D721Med (cell line): ENCODE data around the gene ADGRE1.

Source experiments
- DNase-seq: peaks from one replicate; pipeline ENCODE4 v3.0.0; 2011; ENCODE audit warnings: low spot score; ENCODE audit not compliant: insufficient read length
- FAIRE-seq: peaks from 2 replicates; lab custom pipeline; 2011; peaks lifted over from hg19 to GRCh38; lab: Jason Lieb, UNC
- CTCF ChIP-seq: IDR thresholded peaks from 2 replicates; pipeline ENCODE4 v1.5.1; 2012; ENCODE audit warnings: mild to moderate bottlenecking, control low read depth; ENCODE audit not compliant: insufficient read depth; ENCODE audit errors: missing control alignments

ADGRE1 gene

GRCh38 chr19:6851359-6851758 lies 36.0 kb upstream of the ADGRE1 start:
- DNase-seq = no peak
- no peak for TF ChIP-seq CTCF
- no peak for FAIRE-seq

GRCh38 chr19:6852001-6852400 lies 35.4 kb upstream of the ADGRE1 start:
- TF ChIP-seq CTCF = no peak
- no peak for FAIRE-seq

GRCh38 chr19:6853868-6854267 lies 33.5 kb upstream of the ADGRE1 start:
- FAIRE-seq (no peak), DNase-seq (no peak)
- no peak for TF ChIP-seq CTCF

More at GRCh38 chr19:6852001-6852400, 35.4 kb upstream of the ADGRE1 start:
- DNase-seq = no peak

GRCh38 chr19:6854758-6855157 lies 32.6 kb upstream of the ADGRE1 start:
- DNase-seq (no peak), FAIRE-seq (no peak)
- no peak for TF ChIP-seq CTCF

- FAIRE-seq = no peak
- TF ChIP-seq CTCF = no peak
- no peak for DNase-seq
Measured at GRCh38 chr19:6856749-6857372, 30.5 kb upstream of the ADGRE1 start.

GRCh38 chr19:6861683-6862286 lies 25.6 kb upstream of the ADGRE1 start:
- no peak for FAIRE-seq

More at GRCh38 chr19:6861683-6862286, 25.6 kb upstream of the ADGRE1 start:
- TF ChIP-seq CTCF = no peak
- DNase-seq = no peak
